B cell (primary cell): ENCODE measurements around the gene FAM170B. TPM values are rescaled to one million over a fixed set of nuclear protein-coding genes. Genes with fewer than 3 reads are reported as not detected.

Experiments
- ATAC-seq: fragments of 200-7000 bp; cut with Tn5 transposase; one replicate; pipeline ENCODE4 v1.10.0; 2021; ENCODE audit warnings: low read depth, mild to moderate bottlenecking, moderate number of reproducible peaks, moderate library complexity
- CTCF ChIA-PET: fragments of 350-600 bp; sonication (Branson Sonifier 250); formaldehyde crosslinking; loops from one replicate; lab custom pipeline; 2021; ENCODE audit warnings: antibody characterized with exemption, inconsistent platforms; lab: Charles Lee
- POLR2A ChIA-PET: fragments of 350-600 bp; sonication (Branson Sonifier 250); formaldehyde crosslinking; loops from one replicate; lab custom pipeline; 2021; ENCODE audit warnings: antibody characterized with exemption; lab: Charles Lee
- DNase-seq: peaks from one replicate; pipeline ENCODE4 v3.0.0; 2013
- H2AFZ ChIP-seq: 2 replicates; pipeline ENCODE4 v1.6.1; 2012; ENCODE audit warnings: mild to moderate bottlenecking, low read depth, low read length; ENCODE audit not compliant: insufficient read depth, poor library complexity, severe bottlenecking
- H3K27ac ChIP-seq, 2 donors: 1 replicate in 1 of 2; 2 replicates in 1 of 2; pipeline ENCODE4 v1.5.1; 2012 to 2013; ENCODE audit warnings: low read length in 2 of 2, mild to moderate bottlenecking in 2 of 2, moderate library complexity in 1 of 2
- H3K27me3 ChIP-seq, 4 experiments: fragments of 200-600 bp in 1 of 4; sonication (generic) in 1 of 4; replicated peaks in 1 of 4; 1 replicate in 2 of 4; 2 replicates in 2 of 4; pipeline versions ENCODE4 v1.6.1 to v1.7.0; 2013 to 2016; ENCODE audit warnings: low read length in 3 of 4, mild to moderate bottlenecking in 2 of 4, mixed read lengths in 1 of 4, moderate library complexity in 1 of 4; ENCODE audit not compliant: insufficient read depth in 4 of 4, control insufficient read depth in 3 of 4; ENCODE audit errors: control extremely low read depth in 1 of 4
- H3K36me3 ChIP-seq, 2 experiments: replicated peaks in 1 of 2; 1 replicate in 1 of 2; 2 replicates in 1 of 2; pipeline versions ENCODE4 v1.6.1 to v1.7.1; 2013; ENCODE audit warnings: low read length in 1 of 2; ENCODE audit not compliant: insufficient read depth in 2 of 2, control insufficient read depth in 1 of 2; ENCODE audit errors: control extremely low read depth in 1 of 2, extremely low read depth in 1 of 2
- H3K4me1 ChIP-seq, 2 donors: fragments of 200-600 bp in 1 of 2; sonication (generic) in 1 of 2; 1 replicate in 1 of 2; 2 replicates in 1 of 2; pipeline versions ENCODE4 v1.5.1 to v1.6.1; 2013 to 2017; ENCODE audit warnings: low read length in 2 of 2; ENCODE audit not compliant: control insufficient read depth in 2 of 2, insufficient read depth in 2 of 2
- H3K4me2 ChIP-seq: replicated peaks from 2 replicates; pipeline ENCODE3; 2012; ENCODE audit warnings: mild to moderate bottlenecking, low read depth, low read length; ENCODE audit not compliant: poor library complexity, severe bottlenecking
- H3K4me3 ChIP-seq, 5 experiments: fragments of 200-600 bp in 1 of 5; sonication (generic) in 1 of 5; 1 replicate in 3 of 5; 2 replicates in 2 of 5; pipeline versions ENCODE4 v1.5.1 to v1.7.0; 2011 to 2016; ENCODE audit warnings: low read length in 4 of 5, mild to moderate bottlenecking in 4 of 5, low read depth in 2 of 5, control low read depth in 1 of 5, moderate library complexity in 1 of 5; ENCODE audit not compliant: insufficient read depth in 1 of 5; ENCODE audit errors: control extremely low read depth in 1 of 5, extremely low read depth in 1 of 5
- H3K79me2 ChIP-seq: fragments of 200-600 bp; sonication (generic); one replicate; pipeline ENCODE4 v1.6.0; 2016; ENCODE audit warnings: low read length; ENCODE audit not compliant: control insufficient read depth, insufficient read depth
- H3K9ac ChIP-seq: fragments of 200-600 bp; sonication (generic); 2 replicates; pipeline ENCODE4 v1.6.1; 2017; ENCODE audit warnings: mild to moderate bottlenecking, low read length, moderate library complexity
- H3K9me3 ChIP-seq, 3 donors: one replicate each; pipeline versions ENCODE4 v1.6.1 to v1.7.1; 2013; ENCODE audit warnings: low read length in 2 of 3; ENCODE audit not compliant: control insufficient read depth in 2 of 3, insufficient read depth in 1 of 3; ENCODE audit errors: control extremely low read depth in 1 of 3
- H4K20me1 ChIP-seq: 2 replicates; pipeline ENCODE4 v1.6.0; 2012; ENCODE audit warnings: mild to moderate bottlenecking, low read length; ENCODE audit not compliant: insufficient read depth, control insufficient read depth, poor library complexity, severe bottlenecking
- H3K27ac Mint-ChIP-seq: one replicate; pipeline ENCODE4 v1.8.0; 2021; ENCODE audit warnings: mixed read lengths
- H3K27me3 Mint-ChIP-seq: one replicate; pipeline ENCODE4 v1.8.0; 2021; ENCODE audit warnings: mixed read lengths
- H3K4me1 Mint-ChIP-seq: one replicate; pipeline ENCODE4 v1.8.0; 2021; ENCODE audit warnings: mixed read lengths
- H3K4me3 Mint-ChIP-seq: one replicate; pipeline ENCODE4 v1.8.0; 2021; ENCODE audit warnings: mixed read lengths
- H3K9me3 Mint-ChIP-seq: one replicate; pipeline ENCODE4 v1.8.0; 2022; ENCODE audit warnings: mixed read lengths; ENCODE audit not compliant: insufficient read depth
- EZH2 ChIP-seq: IDR thresholded peaks from 2 replicates; pipeline ENCODE4 v1.6.1; 2012; ENCODE audit warnings: borderline replicate concordance, low read depth, mild to moderate bottlenecking, moderate library complexity, low read length; ENCODE audit not compliant: insufficient read depth, poor library complexity, severe bottlenecking
- WGBS: methylation state at CpG from one replicate; pipeline ENCODE4 v1.1.5; 2013; ENCODE audit warnings: missing lambda C conversion rate; ENCODE audit not compliant: insufficient coverage; 5-methylcytosine and 5-hydroxymethylcytosine counted together
- intact Hi-C: fragments of 100-400 bp; cut with micrococcal nuclease; formaldehyde crosslinking; loops from one replicate; pipeline ENCODE4 v1.10.0; 2022
- polyA plus RNA-seq: library from polyadenylated mRNA; depleted of rRNA; stranded (reverse); fragments of >200 nt; gene quantifications from 2 replicates; pipeline ENCODE4 v1.2.3, GENCODE V29; 2012
- total RNA-seq, 2 donors: library from RNA; stranded (reverse); fragments of 120-200 nt in 1 of 2; gene quantifications; 1 replicate in 1 of 2; 2 replicates in 1 of 2; pipeline versions ENCODE4 v1.2.3 to v1.2.4, GENCODE V29; 2013 to 2022
- TF ChIP-seq, protein P1 (sequence below): fragments of 200-600 bp; IDR thresholded peaks from one replicate; pipeline ENCODE4 v1.8.0; 2022; ENCODE audit warnings: antibody characterized with exemption, mild to moderate bottlenecking

FAM170B gene
- total and polyA plus RNA-seq, 2 donors (not counting 1 experiment from before 2014, with no cell fraction given) = not detected

DNA sequence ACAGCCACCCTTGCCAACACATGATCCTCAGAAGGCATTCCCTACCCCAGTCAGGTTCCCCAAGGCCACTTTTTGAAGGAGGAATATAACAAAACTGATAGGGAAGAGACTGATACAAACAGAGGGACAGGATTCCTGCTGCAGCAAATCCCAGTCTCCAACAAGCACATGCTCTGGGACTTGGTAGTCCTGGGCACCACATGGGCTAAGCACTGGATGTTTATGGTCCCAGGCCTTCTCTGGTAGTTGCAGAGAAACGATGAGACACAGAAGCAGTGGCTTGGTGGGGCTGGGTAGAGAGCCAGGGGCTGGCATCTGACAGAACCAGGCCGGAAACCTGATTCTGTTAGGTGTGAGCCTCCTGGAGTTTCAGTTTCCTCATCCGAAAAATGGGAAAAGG lies 21.7 kb downstream of the FAM170B start:
- no peak overlapping the region for H3K27ac ChIP-seq
- peaks cover 0 to 5% (median 0%) of the 10 kb centered on the region in 3 donors for H3K9me3 ChIP-seq
- 94% methylated on average over 2 of the region's 3 CpGs for WGBS
- ATAC-seq = no peak
- H3K4me1 ChIP-seq = peaks cover 4 to 5% of the 10 kb centered on the region in 2 donors
- no peak overlapping the region for H3K27ac Mint-ChIP-seq
- CTCF ChIA-PET = no interaction called here
- peaks cover 0 to 46% (median 16%) of the 10 kb centered on the region in 4 experiments for H3K27me3 ChIP-seq
- H3K4me3 Mint-ChIP-seq = no peak overlapping the region
- intact Hi-C loops = no loop called here
- H3K4me2 ChIP-seq = no peak overlapping the region
- no peaks in the 10 kb centered on the region for H4K20me1 ChIP-seq
- no peak overlapping the region for H2AFZ ChIP-seq
- no peak for DNase-seq
- POLR2A ChIA-PET = no interaction called here
- no peak overlapping the region for H3K9ac ChIP-seq
- H3K36me3 ChIP-seq = no peaks in the 10 kb centered on the region
- no peaks in the 10 kb centered on the region for H3K79me2 ChIP-seq
- no peaks in the 10 kb centered on the region for H3K9me3 Mint-ChIP-seq
- TF ChIP-seq EZH2 = no peak
- TF ChIP-seq, protein P1, sequence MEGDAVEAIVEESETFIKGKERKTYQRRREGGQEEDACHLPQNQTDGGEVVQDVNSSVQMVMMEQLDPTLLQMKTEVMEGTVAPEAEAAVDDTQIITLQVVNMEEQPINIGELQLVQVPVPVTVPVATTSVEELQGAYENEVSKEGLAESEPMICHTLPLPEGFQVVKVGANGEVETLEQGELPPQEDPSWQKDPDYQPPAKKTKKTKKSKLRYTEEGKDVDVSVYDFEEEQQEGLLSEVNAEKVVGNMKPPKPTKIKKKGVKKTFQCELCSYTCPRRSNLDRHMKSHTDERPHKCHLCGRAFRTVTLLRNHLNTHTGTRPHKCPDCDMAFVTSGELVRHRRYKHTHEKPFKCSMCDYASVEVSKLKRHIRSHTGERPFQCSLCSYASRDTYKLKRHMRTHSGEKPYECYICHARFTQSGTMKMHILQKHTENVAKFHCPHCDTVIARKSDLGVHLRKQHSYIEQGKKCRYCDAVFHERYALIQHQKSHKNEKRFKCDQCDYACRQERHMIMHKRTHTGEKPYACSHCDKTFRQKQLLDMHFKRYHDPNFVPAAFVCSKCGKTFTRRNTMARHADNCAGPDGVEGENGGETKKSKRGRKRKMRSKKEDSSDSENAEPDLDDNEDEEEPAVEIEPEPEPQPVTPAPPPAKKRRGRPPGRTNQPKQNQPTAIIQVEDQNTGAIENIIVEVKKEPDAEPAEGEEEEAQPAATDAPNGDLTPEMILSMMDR = no peak
- peaks cover 4% of the 10 kb centered on the region for H3K4me1 Mint-ChIP-seq
- no peak overlapping the region for H3K4me3 ChIP-seq
- H3K27me3 Mint-ChIP-seq = peaks cover 17% of the 10 kb centered on the region

DNA sequence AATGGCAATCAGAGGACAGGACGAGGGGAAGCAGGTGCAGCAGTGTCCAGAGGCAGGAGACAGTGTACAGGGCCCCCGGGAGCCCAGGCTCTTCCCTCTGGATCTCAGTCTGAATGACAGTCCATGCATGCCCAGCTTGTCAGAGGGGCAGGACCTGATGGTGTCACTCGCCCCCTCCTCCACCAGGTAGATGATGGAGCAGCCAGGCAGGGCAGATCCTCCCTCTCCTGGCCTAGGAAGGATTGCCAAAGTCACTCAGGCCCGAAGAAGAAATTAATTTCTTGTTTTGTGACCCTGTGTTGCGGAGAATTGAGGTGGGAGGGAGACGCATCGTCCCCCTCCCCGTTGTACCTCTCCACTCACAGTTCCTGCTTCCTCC lies 22.5 kb downstream of the FAM170B start:
- CTCF ChIA-PET = no interaction called here
- WGBS = 83% methylated on average over 3 of the region's 8 CpGs
- Histone ChIP-seq H3K4me1 (peaks cover 4 to 5% of the 10 kb centered on the region in 2 donors), H3K36me3 (no peaks in the 10 kb centered on the region), H4K20me1 (no peaks in the 10 kb centered on the region), H3K27ac (no peak overlapping the region), H3K4me2 (no peak overlapping the region), H3K79me2 (no peaks in the 10 kb centered on the region), H3K9me3 (peaks cover 0 to 5% (median 0%) of the 10 kb centered on the region in 3 donors), H3K9ac (no peak overlapping the region), H2AFZ (no peak overlapping the region), H3K4me3 (no peak overlapping the region), H3K27me3 (peaks cover 0 to 43% (median 12%) of the 10 kb centered on the region in 4 experiments)
- POLR2A ChIA-PET = no interaction called here
- intact Hi-C loops = no loop called here
- ATAC-seq (no peak), DNase-seq (no peak)
- H3K4me1 Mint-ChIP-seq = peaks cover 4% of the 10 kb centered on the region
- H3K27me3 Mint-ChIP-seq = peaks cover 16% of the 10 kb centered on the region
- H3K9me3 Mint-ChIP-seq = no peaks in the 10 kb centered on the region
- H3K27ac Mint-ChIP-seq = no peak overlapping the region
- H3K4me3 Mint-ChIP-seq = no peak overlapping the region
- TF ChIP-seq EZH2 = no peak
- TF ChIP-seq, protein P1 = no peak
